T-helper 2 cell treated with Interferon-gamma antibody and Interleukin-4, amounts not matched to agents 5 μg/mL and 100 μg/mL, for 36 hours (primary cell): Measurements from ENCODE around the gene KDELR3.

ENCODE experiments used
- DNase-seq: peaks from one replicate; pipeline ENCODE4 v3.0.0; 2021; ENCODE audit warnings: low spot score
- H3K27ac Mint-ChIP-seq: one replicate; pipeline ENCODE4 v1.8.0; 2021; ENCODE audit warnings: mild to moderate bottlenecking, mixed read lengths
- H3K27me3 Mint-ChIP-seq: one replicate; pipeline ENCODE4 v1.8.0; 2021; ENCODE audit warnings: low read depth, mixed read lengths
- H3K36me3 Mint-ChIP-seq: one replicate; pipeline ENCODE4 v1.8.0; 2021; ENCODE audit warnings: low read depth, mixed read lengths
- H3K4me1 Mint-ChIP-seq: one replicate; pipeline ENCODE4 v1.8.0; 2021; ENCODE audit warnings: low read depth, mixed read lengths
- H3K4me3 Mint-ChIP-seq: one replicate; pipeline ENCODE4 v1.8.0; 2022; ENCODE audit warnings: mild to moderate bottlenecking, moderate library complexity, mixed read lengths
- H3K9me3 Mint-ChIP-seq: one replicate; pipeline ENCODE4 v1.8.0; 2021; ENCODE audit warnings: mixed read lengths

KDELR3 gene

DNA sequence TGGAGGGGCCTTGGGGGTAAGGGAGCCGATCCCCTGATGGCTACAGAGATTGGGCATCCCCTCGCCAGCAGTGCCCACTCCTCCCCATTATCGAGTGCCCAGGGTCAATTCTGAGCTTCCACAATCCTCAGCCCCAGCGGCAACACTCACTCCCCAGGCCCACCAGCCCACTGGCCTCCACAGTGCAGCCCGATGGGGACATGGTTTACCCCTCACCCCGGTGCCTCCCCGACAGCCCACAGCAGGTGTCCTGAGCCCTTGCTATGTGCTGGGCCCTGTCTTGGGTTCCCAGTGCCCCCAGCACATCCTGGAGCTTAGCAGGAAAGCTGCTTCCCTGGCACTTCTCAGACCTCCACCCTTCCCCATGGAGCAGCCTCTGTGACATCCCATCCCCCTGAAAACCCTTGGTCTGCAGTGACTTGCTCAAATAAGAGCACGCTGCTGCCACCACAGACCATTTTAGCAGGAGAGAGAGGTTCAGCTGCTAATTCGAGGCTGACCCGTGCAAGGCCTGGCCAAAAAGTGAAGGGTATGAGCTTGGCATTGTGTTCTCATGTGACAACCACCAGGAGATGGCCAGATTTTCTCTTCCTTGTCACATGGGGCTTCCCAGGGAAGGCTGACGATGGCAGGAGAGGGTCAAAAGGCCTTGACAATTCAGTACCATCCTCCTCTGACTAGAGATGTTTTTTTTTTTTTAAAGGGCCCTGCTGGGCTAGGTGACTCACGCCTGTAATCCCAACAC is 36.5 kb upstream of the KDELR3 start:
- Mint-ChIP-seq H3K27me3 (no peaks in the 10 kb centered on the region), H3K36me3 (no peaks in the 10 kb centered on the region), H3K9me3 (no peaks in the 10 kb centered on the region), H3K27ac (no peak overlapping the region), H3K4me3 (no peak overlapping the region), H3K4me1 (no peaks in the 10 kb centered on the region)
- no peak for DNase-seq

DNA sequence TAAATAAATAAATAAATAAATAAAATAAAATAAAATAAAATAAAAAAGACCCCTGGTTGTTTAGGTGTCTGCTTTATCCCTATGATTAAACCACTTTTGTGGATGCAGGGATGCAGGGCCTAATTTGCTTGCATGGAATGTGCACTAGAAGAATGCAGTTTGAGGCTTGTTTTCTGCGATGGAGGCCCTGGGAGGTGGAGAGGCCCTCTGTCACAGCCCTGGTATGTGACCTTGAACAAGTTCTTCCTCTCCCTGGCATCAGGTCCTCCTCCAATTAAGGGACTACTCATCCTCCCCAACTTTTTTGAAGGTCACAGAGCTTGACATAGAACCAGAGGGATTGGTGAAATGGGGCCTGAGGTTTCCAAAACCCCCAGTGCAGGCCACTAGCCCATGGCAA is 35.6 kb upstream of the KDELR3 start:
- Mint-ChIP-seq H3K9me3 (no peaks in the 10 kb centered on the region), H3K4me1 (no peaks in the 10 kb centered on the region), H3K27ac (no peak overlapping the region), H3K4me3 (no peak overlapping the region), H3K36me3 (no peaks in the 10 kb centered on the region), H3K27me3 (no peaks in the 10 kb centered on the region)
- no peak for DNase-seq

DNA sequence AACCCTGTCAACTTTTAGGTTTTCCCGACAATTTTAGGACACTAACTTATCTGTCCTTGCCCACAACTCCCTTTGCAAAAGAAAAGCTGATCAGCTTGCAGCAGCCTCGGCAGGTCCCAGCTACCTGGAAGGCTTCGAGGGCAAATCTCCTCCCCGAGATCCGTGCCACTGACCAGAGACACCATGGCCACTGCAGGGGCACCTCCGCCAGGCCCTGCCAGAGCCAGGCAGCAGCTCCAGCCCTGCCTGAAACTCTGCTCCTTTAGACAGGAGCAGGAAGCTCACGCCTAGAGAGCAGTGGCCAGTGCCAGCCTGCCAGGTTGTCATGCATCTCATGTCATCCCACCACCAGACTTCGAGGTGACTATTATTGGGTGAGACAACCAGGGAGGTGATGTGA is 34.0 kb upstream of the KDELR3 start:
- no peak for DNase-seq
- Mint-ChIP-seq H3K9me3 (no peaks in the 10 kb centered on the region), H3K36me3 (no peaks in the 10 kb centered on the region), H3K27me3 (no peaks in the 10 kb centered on the region), H3K4me3 (no peak overlapping the region), H3K4me1 (no peaks in the 10 kb centered on the region), H3K27ac (no peak overlapping the region)

DNA sequence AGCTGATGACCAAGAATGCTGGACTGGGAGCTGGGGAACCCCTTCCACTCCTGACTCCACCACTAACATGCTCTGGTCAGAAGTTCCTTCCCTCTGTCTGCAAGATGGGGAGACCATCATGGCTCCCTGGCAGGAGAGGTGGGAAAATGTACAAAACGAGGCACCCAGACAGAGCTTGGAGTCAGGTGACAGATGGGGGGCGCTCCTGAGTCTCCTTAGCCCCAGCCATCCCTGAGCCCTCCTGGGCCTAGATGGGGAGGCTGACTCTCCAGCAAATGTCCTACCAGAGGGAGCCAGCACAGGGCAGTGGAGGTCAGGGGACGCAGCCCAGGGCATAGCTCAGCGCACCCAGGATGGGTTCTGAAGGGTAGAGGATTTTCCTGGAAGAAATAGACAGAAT is 32.9 kb upstream of the KDELR3 start:
- Mint-ChIP-seq H3K4me3 (no peak overlapping the region), H3K27ac (no peak overlapping the region), H3K36me3 (no peaks in the 10 kb centered on the region), H3K9me3 (no peaks in the 10 kb centered on the region), H3K4me1 (no peaks in the 10 kb centered on the region), H3K27me3 (no peaks in the 10 kb centered on the region)
- no peak for DNase-seq

DNA sequence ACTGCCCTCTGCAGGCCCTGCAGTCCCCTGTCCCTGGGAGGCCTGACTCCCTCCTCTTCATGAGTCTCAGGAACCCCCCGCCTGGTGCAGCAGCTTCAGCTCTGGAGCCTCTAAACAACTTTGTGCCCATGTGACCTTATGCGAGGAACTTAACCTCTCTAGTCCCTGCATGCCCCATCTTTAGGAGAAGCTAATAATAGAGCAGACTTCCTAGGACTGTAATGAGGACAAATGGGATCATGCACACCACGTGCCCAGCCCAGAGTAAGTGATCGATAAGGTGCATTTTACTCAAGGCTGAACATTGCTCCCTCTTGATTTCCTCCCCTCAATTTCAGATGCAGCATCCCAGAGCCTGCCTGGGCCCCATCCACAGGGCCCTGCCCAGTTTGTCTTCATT is 31.9 kb upstream of the KDELR3 start:
- Mint-ChIP-seq H3K36me3 (no peaks in the 10 kb centered on the region), H3K4me1 (no peaks in the 10 kb centered on the region), H3K4me3 (no peak overlapping the region), H3K27me3 (no peaks in the 10 kb centered on the region), H3K9me3 (no peaks in the 10 kb centered on the region), H3K27ac (no peak overlapping the region)
- no peak for DNase-seq

DNA sequence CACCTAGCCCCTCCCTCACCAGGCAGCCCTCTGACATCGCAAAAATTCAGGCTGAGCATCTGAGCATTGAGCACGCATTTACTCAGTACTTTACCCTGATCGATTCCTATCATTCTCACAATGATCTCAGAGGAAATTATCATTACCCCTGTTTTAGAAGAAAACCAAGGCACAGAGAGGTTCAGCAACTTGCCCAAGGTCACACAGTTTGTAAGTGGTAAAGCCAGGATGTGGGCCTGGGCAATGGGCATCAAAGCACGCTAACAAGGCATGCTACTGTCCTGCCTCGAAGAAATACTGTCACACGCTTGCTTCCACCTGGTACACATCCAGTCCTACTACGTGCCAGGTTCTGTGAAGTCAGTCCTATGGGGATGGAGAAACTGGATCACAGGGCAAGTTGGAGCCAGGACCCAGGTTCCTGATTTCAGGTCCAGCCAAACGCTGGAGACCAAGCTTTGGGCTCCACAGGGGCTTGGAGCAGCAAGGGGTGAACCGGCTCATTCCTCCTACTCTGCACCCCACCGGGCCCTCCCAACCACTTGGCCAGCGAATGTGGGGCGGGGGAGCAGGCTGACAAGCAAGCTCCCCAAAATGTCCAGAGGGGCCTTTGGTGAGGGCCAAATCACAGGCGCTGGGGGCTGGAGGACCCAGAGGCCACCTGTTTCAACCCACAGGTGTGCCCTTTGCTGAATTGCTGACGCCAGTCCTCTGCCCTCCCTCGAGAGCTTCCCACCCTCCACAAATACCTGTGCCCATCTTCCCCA is 31.1 kb upstream of the KDELR3 start:
- Mint-ChIP-seq H3K27ac (no peak overlapping the region), H3K4me1 (no peaks in the 10 kb centered on the region), H3K4me3 (no peak overlapping the region), H3K36me3 (no peaks in the 10 kb centered on the region), H3K27me3 (peaks cover 2% of the 10 kb centered on the region), H3K9me3 (no peaks in the 10 kb centered on the region)
- no peak for DNase-seq

DNA sequence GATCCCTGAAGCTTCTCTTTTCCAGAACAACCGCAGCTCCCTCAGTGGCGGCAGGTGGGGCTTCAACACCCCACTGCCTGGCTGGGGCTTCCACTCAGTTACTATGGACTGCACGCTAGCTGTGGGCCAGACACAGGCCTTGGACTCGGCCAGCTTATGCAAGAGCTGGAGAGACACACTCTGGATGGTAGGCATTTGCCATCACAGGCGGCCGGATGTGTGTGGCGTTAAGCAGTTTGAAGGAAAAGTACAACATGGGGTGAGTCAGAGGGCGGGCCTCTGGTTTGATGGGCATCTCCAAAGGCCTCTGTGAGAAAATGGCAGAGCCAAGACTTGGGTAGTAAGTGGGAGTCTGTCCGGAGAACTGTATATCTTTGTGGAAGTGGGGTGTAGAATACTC is 30.5 kb upstream of the KDELR3 start:
- DNase-seq = no peak
- no peaks in the 10 kb centered on the region for H3K4me1 Mint-ChIP-seq
- no peaks in the 10 kb centered on the region for H3K36me3 Mint-ChIP-seq

DNA sequence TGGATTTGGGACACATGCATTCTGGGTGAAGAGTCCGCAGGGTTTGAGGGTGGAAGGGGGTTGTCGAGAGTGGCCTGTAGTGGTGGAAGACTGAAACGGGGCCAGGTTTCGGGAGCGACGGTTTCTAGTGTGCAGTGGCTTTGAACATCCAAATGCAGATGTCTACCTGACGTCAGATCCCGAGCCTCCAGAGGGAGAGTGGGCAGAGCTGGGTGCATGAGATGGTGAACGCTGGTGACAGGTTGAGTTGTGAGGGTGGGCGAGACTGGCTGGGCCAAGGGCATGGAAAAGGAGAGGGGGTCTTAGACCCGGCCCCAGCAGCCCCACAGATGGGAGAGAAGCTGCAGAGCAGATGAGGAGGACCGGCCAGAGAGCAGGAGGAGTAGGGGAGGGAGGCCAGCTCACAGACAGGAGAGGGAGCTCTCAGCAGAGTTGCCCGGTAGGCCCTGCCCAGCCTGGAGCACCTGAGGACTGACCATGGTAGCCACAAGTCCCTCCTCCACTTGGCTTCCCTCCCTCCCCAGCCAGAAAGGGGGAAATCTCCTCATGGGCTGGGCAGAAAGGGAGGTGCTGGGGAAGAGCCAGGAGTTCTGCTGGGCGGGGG is 27.0 kb upstream of the KDELR3 start:
- Mint-ChIP-seq H3K27me3 (peaks cover 9% of the 10 kb centered on the region), H3K4me3 (no peak overlapping the region), H3K4me1 (no peaks in the 10 kb centered on the region), H3K36me3 (no peaks in the 10 kb centered on the region), H3K27ac (no peak overlapping the region), H3K9me3 (no peaks in the 10 kb centered on the region)
- DNase-seq = no peak

More for the DNA sequence above, 30.5 kb upstream of the KDELR3 start:
- no peaks in the 10 kb centered on the region for H3K9me3 Mint-ChIP-seq
- no peak overlapping the region for H3K4me3 Mint-ChIP-seq
- H3K27ac Mint-ChIP-seq = no peak overlapping the region
- peaks cover 2% of the 10 kb centered on the region for H3K27me3 Mint-ChIP-seq

DNA sequence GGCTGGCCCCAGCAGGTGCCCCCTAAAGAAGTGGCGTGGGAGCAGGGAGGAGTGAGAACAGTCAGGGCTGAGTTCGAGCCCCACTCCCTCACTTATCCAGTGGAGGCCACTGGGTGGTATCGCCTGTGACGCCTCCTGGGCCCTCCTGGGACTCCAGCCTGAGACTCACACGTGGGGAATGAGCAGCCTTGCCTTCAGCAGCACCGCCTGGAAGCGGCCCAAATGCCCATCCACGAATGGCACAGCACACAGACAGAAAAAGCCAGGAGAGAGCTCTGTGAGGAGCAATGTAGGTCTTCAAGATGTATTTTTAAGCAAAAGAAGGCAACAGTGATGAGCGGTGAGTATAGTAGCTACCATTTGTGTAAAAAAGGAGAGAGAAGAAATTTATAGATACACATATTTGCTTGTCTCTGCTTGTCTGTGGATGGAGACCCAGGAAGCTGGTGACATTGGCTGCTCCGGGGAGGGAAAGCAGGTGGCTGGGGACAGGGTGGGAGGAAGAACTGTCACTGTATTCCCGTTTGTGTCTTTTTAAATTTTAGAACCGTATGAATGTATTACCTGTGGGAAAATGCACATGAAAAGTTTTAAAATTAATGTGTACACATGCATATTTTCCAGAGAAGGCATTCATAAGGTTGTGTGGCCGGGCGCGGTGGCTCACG is 26.1 kb upstream of the KDELR3 start:
- H3K4me3 Mint-ChIP-seq = no peak overlapping the region
- H3K27me3 Mint-ChIP-seq = peaks cover 9% of the 10 kb centered on the region
- H3K36me3 Mint-ChIP-seq = no peaks in the 10 kb centered on the region

DNA sequence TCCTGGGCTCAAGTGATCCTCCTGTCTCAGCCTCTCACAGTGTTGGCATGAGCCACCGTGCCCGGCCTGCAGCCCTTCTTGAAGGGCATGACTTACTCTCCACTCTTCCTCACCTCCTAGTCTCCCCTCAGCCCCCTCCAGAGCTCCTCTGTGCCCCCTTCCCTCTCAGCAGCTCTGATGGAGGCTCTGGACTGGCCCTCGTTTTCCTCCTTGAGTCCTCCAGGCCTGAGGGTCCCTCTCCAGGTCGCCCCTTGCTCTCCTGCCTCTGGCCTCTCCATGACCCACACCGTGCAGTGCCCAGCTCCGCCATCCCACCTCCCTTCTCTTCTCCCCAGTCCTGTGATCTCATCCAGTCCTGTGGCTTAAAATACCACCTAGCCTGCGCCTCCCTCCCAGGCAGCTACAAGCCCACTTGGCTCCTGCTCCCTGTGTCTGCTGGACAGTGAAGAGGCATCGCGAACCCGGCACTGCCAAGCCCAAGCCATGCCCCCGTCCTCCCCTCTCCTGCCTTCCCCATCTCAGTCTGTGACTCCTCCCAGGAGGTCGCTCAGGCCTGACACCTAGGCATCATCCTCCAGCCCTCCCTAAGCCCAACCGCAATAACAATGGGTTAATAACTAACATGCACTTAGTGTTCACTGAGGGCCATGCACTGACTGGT is 24.8 kb upstream of the KDELR3 start:
- H3K9me3 Mint-ChIP-seq = no peaks in the 10 kb centered on the region
- no peaks in the 10 kb centered on the region for H3K36me3 Mint-ChIP-seq
- no peak overlapping the region for H3K27ac Mint-ChIP-seq
- no peak overlapping the region for H3K4me3 Mint-ChIP-seq
- peaks cover 9% of the 10 kb centered on the region for H3K27me3 Mint-ChIP-seq
- no peaks in the 10 kb centered on the region for H3K4me1 Mint-ChIP-seq
- DNase-seq = no peak

More for the DNA sequence above, 26.1 kb upstream of the KDELR3 start:
- H3K4me1 Mint-ChIP-seq = no peaks in the 10 kb centered on the region
- H3K27ac Mint-ChIP-seq = no peak overlapping the region
- H3K9me3 Mint-ChIP-seq = no peaks in the 10 kb centered on the region
- no peak for DNase-seq

DNA sequence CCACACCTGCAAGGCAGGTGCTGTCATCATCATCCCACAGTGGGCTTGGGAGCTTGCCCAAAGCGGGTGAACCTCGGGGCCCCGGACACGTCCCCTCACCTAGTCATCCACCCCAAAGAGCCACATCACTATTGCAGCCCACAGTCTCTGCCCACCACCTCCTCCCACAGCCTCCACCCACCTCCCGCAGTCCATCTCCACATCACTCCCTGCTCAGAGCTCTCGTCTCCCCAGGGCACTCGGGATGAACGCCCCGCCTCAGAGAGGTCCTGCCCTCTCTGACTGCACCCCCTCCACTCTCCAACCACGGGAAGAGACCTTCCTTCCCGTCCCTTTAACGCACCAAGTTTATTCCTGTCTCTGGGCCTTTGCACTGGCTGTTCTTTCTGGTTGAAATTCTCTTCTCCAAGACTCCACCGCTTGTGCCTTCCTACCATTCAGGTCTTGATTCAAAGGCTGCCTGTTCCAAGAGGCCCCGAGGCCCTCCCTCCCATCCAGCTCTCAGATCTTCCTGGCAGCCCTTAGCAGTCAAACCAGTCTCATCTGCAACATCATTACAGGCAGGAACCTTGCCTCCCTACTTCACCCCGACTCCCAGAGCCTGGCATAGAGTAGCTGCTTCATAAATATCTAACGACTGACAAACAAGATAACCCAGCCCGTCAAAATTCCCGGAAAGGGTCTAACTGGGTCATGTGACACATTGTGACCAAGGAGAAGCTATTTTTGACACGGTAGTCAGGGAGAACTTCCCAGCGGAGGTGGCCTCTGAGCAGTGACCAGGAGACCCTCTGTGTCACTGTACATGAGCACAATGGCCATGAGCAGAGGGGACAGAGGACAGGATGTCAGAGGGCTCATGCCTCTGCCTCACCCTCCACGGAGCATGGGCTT is 24.0 kb upstream of the KDELR3 start:
- H3K36me3 Mint-ChIP-seq = no peaks in the 10 kb centered on the region
- peaks cover 9% of the 10 kb centered on the region for H3K27me3 Mint-ChIP-seq
- no peaks in the 10 kb centered on the region for H3K4me1 Mint-ChIP-seq
- H3K9me3 Mint-ChIP-seq = no peaks in the 10 kb centered on the region
- DNase-seq = no peak
- H3K27ac Mint-ChIP-seq = no peak overlapping the region
- no peak overlapping the region for H3K4me3 Mint-ChIP-seq

DNA sequence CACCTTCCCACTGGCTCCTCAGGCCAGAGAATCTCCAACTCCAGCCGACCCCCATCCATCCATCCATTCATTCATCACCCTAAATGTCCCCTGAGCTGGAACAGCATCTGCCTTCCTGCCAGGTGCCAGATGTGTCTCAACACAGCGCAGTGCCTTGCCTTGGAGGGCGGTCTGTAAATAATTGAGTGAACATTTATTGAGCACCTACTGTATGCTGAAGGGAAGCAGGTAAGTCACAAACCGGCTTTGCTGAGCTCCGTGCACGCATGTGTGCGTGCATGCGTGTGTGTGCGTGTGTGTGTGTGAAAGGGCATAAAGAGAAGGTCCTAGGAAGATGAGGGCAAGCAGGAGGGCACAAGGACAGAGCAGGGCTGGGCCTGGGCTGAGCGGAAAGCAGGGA is 23.1 kb upstream of the KDELR3 start:
- no peaks in the 10 kb centered on the region for H3K9me3 Mint-ChIP-seq
- H3K4me3 Mint-ChIP-seq = no peak overlapping the region
- no peaks in the 10 kb centered on the region for H3K4me1 Mint-ChIP-seq
- no peaks in the 10 kb centered on the region for H3K36me3 Mint-ChIP-seq
- peaks cover 9% of the 10 kb centered on the region for H3K27me3 Mint-ChIP-seq
- peak overlapping the region; percentile 2 for H3K27ac Mint-ChIP-seq
- DNase-seq = no peak

DNA sequence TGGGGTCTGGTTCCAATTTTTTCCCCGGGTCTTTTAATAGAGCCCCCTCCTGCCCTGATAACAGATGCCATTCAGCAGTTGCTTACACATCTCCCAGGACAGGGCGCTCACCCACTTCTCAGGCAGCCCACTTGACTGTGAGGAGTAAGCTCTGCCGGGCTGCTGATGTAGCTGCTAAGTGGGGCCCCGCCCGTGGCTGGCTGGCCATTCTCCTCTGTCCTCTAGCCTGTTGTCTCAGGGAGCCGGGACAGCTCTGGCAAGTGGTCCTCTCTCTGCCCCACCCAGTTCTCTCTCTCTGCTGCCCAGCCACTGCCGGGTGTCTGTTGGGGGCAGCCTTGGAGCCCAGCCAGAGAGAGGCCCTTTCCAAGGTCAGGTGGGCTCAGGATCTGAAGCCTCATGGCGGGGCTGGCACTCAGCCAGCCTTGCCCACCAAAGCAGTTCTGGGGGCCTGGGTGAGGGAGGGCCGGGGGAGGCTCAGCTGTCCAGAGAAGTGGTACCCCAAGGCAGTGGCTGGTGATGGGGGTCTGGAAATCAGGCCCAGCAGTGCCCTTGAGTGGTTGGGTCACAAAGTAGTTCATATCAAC is 21.8 kb upstream of the KDELR3 start:
- Mint-ChIP-seq H3K36me3 (no peaks in the 10 kb centered on the region), H3K4me3 (no peak overlapping the region), H3K9me3 (no peaks in the 10 kb centered on the region), H3K27ac (no peak overlapping the region), H3K27me3 (peaks cover 18% of the 10 kb centered on the region), H3K4me1 (no peaks in the 10 kb centered on the region)
- no peak for DNase-seq
